Smooth muscle cell (in vitro differentiated cells): ENCODE data around the gene SEMG1. TPM values are rescaled to one million over a fixed set of nuclear protein-coding genes. Genes with fewer than 3 reads are reported as not detected.

ENCODE experiments used
- DNase-seq: peaks from one replicate; lab custom pipeline; 2025; ENCODE audit not compliant: unreplicated experiment; lab: John Stamatoyannopoulos, UW
- H2AFZ ChIP-seq: fragments of 200-600 bp; sonication (generic); 2 replicates; pipeline ENCODE4 v1.6.0; 2016; ENCODE audit warnings: antibody characterized with exemption, low read depth, mild to moderate bottlenecking
- H3F3A ChIP-seq: fragments of 200-600 bp; sonication (generic); 2 replicates; pipeline ENCODE4 v1.6.0; 2017; ENCODE audit warnings: antibody characterized with exemption, low read depth
- H3K27ac ChIP-seq: fragments of 200-600 bp; sonication (generic); 2 replicates; pipeline ENCODE4 v1.5.1; 2016; ENCODE audit warnings: low read depth, mild to moderate bottlenecking
- H3K27me3 ChIP-seq: fragments of 200-600 bp; sonication (generic); 2 replicates; pipeline ENCODE4 v1.6.1; 2016; ENCODE audit warnings: low read depth, mild to moderate bottlenecking
- H3K36me3 ChIP-seq: fragments of 200-600 bp; sonication (generic); 2 replicates; pipeline ENCODE4 v1.5.1; 2016; ENCODE audit warnings: low read depth
- H3K4me1 ChIP-seq: fragments of 200-600 bp; sonication (generic); 2 replicates; pipeline ENCODE4 v1.5.1; 2016; ENCODE audit warnings: low read depth
- H3K4me2 ChIP-seq: fragments of 200-600 bp; sonication (generic); 2 replicates; pipeline ENCODE4 v1.6.0; 2016; ENCODE audit warnings: mild to moderate bottlenecking
- H3K4me3 ChIP-seq: fragments of 200-600 bp; sonication (generic); 2 replicates; pipeline ENCODE4 v1.5.1; 2016; ENCODE audit warnings: mild to moderate bottlenecking
- H3K79me2 ChIP-seq: fragments of 200-600 bp; sonication (generic); 2 replicates; pipeline ENCODE4 v1.6.0; 2016; ENCODE audit warnings: low read depth, mild to moderate bottlenecking
- H3K9ac ChIP-seq: fragments of 200-600 bp; sonication (generic); 2 replicates; pipeline ENCODE4 v1.6.0; 2016; ENCODE audit warnings: low read depth
- H3K9me3 ChIP-seq: fragments of 200-600 bp; sonication (generic); replicated peaks from 2 replicates; pipeline ENCODE4 v1.5.1; 2016; ENCODE audit warnings: low read depth
- H4K20me1 ChIP-seq: fragments of 200-600 bp; sonication (generic); 2 replicates; pipeline ENCODE4 v1.6.0; 2016; ENCODE audit warnings: low read depth
- WGBS: methylation state at CpG from one replicate; pipeline ENCODE4 v1.1.7; 2016; ENCODE audit warnings: low lambda C conversion rate; 5-methylcytosine and 5-hydroxymethylcytosine counted together
- polyA plus RNA-seq: library from polyadenylated mRNA; unstranded; fragments of >200 nt; fragmentation: Nextera tagmentation; extraction: Ambion mirVana; gene quantifications from 2 replicates; pipeline ENCODE4 v1.2.1, GENCODE V29; 2016
- total RNA-seq: library from RNA; depleted of rRNA; stranded (reverse); fragments of >200 nt; gene quantifications from 2 replicates; pipeline ENCODE4 v1.2.3, GENCODE V29; 2014
- TF ChIP-seq, protein P1 (sequence below): fragments of 200-600 bp; sonication (generic); IDR thresholded peaks from 2 replicates; pipeline ENCODE4 v1.5.1; 2017; ENCODE audit warnings: borderline replicate concordance, mild to moderate bottlenecking, antibody characterized with exemption; ENCODE audit not compliant: insufficient read depth, poor library complexity, severe bottlenecking

The SEMG1 gene
- total and polyA plus RNA-seq, 2 experiments from 2014 or later: not detected

DNA sequence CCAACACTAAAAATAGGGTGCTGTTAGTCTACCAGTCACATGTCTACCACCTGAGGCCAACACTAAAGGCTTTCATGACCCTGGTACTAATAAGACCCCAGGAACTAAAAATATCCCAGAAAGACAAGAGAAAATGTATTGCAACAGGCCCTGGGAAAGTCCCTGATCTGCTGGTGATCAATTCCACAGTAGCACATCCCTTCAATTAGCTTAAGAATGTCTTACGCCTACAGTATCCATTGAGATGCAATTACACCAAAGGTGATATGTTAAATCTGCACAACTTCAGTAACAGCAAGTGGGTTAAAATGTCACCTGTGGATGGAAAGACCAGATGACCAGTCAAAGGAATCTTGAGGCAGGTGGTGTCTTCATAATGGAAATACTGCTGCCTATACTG, 3.1 kb downstream of the SEMG1 start:
- 89% methylated on average over 1 of the region's 1 CpG for WGBS
- TF ChIP-seq, protein P1, sequence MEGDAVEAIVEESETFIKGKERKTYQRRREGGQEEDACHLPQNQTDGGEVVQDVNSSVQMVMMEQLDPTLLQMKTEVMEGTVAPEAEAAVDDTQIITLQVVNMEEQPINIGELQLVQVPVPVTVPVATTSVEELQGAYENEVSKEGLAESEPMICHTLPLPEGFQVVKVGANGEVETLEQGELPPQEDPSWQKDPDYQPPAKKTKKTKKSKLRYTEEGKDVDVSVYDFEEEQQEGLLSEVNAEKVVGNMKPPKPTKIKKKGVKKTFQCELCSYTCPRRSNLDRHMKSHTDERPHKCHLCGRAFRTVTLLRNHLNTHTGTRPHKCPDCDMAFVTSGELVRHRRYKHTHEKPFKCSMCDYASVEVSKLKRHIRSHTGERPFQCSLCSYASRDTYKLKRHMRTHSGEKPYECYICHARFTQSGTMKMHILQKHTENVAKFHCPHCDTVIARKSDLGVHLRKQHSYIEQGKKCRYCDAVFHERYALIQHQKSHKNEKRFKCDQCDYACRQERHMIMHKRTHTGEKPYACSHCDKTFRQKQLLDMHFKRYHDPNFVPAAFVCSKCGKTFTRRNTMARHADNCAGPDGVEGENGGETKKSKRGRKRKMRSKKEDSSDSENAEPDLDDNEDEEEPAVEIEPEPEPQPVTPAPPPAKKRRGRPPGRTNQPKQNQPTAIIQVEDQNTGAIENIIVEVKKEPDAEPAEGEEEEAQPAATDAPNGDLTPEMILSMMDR: no peak

DNA sequence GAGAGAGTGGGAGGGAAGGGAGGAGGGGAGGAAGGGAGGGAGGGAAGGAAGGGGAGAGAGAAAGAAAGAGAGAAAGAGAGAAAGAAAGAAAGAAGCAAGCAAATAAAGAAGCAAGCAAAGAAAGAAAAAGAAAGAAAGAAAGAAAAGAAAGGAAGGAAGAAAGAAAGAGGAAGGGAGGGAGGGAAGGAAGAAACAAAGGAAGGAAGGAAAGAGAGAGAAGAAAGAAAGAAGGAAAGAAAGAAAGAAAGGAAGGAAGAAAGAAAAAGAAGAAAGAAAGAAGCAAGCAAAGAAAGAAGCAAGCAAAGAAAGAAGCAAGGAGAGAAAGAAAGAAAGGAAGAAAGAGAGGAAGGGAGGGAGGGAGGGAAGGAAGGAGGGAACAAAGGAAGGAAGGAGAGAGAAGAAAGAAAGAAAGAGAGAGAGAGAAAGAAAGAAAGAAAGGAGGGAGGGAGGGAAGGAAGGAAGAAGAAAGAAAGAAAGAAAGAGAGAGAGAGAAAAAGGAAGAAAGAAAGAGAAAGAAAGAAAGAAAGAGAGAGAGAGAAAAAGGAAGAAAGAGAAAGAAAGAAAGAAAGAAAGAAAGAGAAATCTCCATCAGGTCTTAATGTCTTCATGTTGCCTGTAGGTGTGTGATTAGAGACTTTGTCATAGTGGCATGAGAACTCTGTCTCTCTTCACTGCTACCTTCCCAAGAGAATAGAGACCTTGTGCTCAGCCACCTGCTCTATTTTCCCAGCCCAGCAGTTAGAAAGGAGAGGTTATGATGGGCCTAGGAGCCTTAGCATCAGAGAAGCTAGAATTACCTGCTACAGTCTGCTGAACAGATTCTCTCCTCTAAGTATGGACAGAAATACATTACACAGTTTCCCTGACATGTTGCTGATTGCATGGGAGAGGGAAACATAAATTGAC, 5.0 kb downstream of the SEMG1 start:
- TF ChIP-seq, protein P1: no peak
- Histone ChIP-seq H3K36me3 (no peaks in the 10 kb centered on the region), H3K4me1 (no peaks in the 10 kb centered on the region), H3K27ac (no peak overlapping the region), H3K27me3 (peaks cover 11% of the 10 kb centered on the region), H4K20me1 (no peaks in the 10 kb centered on the region), H3F3A (no peaks in the 10 kb centered on the region), H2AFZ (no peak overlapping the region), H3K4me3 (no peak overlapping the region), H3K9ac (no peak overlapping the region), H3K79me2 (no peaks in the 10 kb centered on the region), H3K9me3 (no peaks in the 10 kb centered on the region), H3K4me2 (no peak overlapping the region)
- DNase-seq: no peak

More for the DNA sequence above, 3.1 kb downstream of the SEMG1 start:
- DNase-seq: no peak
- Histone ChIP-seq H3K79me2 (no peaks in the 10 kb centered on the region), H3K9ac (no peak overlapping the region), H3K9me3 (no peaks in the 10 kb centered on the region), H3K4me1 (no peaks in the 10 kb centered on the region), H3F3A (no peaks in the 10 kb centered on the region), H3K27me3 (peaks cover 11% of the 10 kb centered on the region), H2AFZ (no peak overlapping the region), H3K27ac (no peak overlapping the region), H4K20me1 (no peaks in the 10 kb centered on the region), H3K4me2 (no peak overlapping the region), H3K4me3 (no peak overlapping the region), H3K36me3 (no peaks in the 10 kb centered on the region)

- Histone ChIP-seq H3K9ac (no peak overlapping the region), H3K4me1 (no peaks in the 10 kb centered on the region), H3K79me2 (no peaks in the 10 kb centered on the region), H3K36me3 (no peaks in the 10 kb centered on the region), H2AFZ (no peak overlapping the region), H3F3A (no peaks in the 10 kb centered on the region), H3K4me3 (no peak overlapping the region), H4K20me1 (no peaks in the 10 kb centered on the region), H3K4me2 (no peak overlapping the region), H3K27me3 (peaks cover 11% of the 10 kb centered on the region), H3K27ac (no peak overlapping the region), H3K9me3 (no peaks in the 10 kb centered on the region)
- TF ChIP-seq, protein P1: no peak
- WGBS: 85% methylated on average over 3 of the region's 3 CpGs
- no peak for DNase-seq
These were observed 6.0 kb downstream of the SEMG1 start for GRCh38 chr20:45212836-45213235.

GRCh38 chr20:45218124-45218523, 11.3 kb downstream of the SEMG1 start:
- Histone ChIP-seq H3K36me3 (no peaks in the 10 kb centered on the region), H3K4me2 (no peak overlapping the region), H3K27ac (no peak overlapping the region), H3K79me2 (no peaks in the 10 kb centered on the region), H3F3A (no peaks in the 10 kb centered on the region), H2AFZ (no peak overlapping the region), H4K20me1 (no peaks in the 10 kb centered on the region), H3K9me3 (no peaks in the 10 kb centered on the region), H3K4me3 (no peak overlapping the region), H3K4me1 (no peaks in the 10 kb centered on the region), H3K9ac (no peak overlapping the region), H3K27me3 (peaks cover 20% of the 10 kb centered on the region)
- DNase-seq: no peak
- WGBS: 84% methylated on average over 4 of the region's 4 CpGs
- TF ChIP-seq, protein P1: no peak
